Tibial nerve (tissue), 4 donors: ENCODE results near the gene PLAAT4.

Experiments
- CTCF ChIP-seq, 5 experiments: fragments of 200-600 bp in 3 of 5; fragments of 450-650 bp in 2 of 5; sonication (generic) in 3 of 5; IDR thresholded peaks; one replicate each; pipeline ENCODE4 v1.5.1; 2016 to 2019; ENCODE audit warnings: antibody characterized with exemption in 5 of 5, mild to moderate bottlenecking in 3 of 5, moderate library complexity in 2 of 5
- EP300 ChIP-seq, 2 donors: sonication (generic); formaldehyde crosslinking; IDR thresholded peaks; one replicate each; pipeline ENCODE4 v1.6.1; 2017; ENCODE audit warnings: antibody characterized with exemption in 2 of 2, mild to moderate bottlenecking in 1 of 2
- POLR2A ChIP-seq, 2 donors: fragments of 450-650 bp; IDR thresholded peaks; one replicate each; pipeline ENCODE4 v1.6.1; 2017; ENCODE audit warnings: antibody characterized with exemption in 2 of 2, mild to moderate bottlenecking in 2 of 2, moderate library complexity in 2 of 2

GRCh38 chr11:63557570-63557969, 21.0 kb downstream of the PLAAT4 start:
- TF ChIP-seq CTCF (IDR thresholded peaks at IDR 0.05) (no peak), POLR2A (IDR thresholded peaks at IDR 0.05) (no peak), EP300 (IDR thresholded peaks at IDR 0.05) (no peak)
